Activated CD4-positive, alpha-beta T cell treated with anti-CD3 and anti-CD28 coated beads, Interleukin-10, Interleukin-2, amounts not matched to agents 100 ng/mL and 50 ng/mL, durations not matched to agents 16 hours and 8 hours (primary cell): ENCODE results near the gene SMAD2.
"Not testable (repeated sequence)": the region's sequence is repeated elsewhere in the genome, so short reads cannot be mapped to it uniquely, and the experiment has no call there.

Source experiments
- DNase-seq: peaks from one replicate; pipeline ENCODE4 v3.0.0-alpha.2; 2020

Gene SMAD2

GRCh38 chr18:47831351-47831750, 99.1 kb downstream of the SMAD2 start:
- DNase-seq, result no peak

GRCh38 chr18:47830772-47831171, 99.7 kb downstream of the SMAD2 start:
- no peak for DNase-seq

- DNase-seq, result no peak
Measured at GRCh38 chr18:47829831-47830230, 100.6 kb downstream of the SMAD2 start.

GRCh38 chr18:47828031-47828430, 102.4 kb downstream of the SMAD2 start:
- not testable (repeated sequence) for DNase-seq

GRCh38 chr18:47826157-47827074, 104.0 kb downstream of the SMAD2 start:
- no peak for DNase-seq

GRCh38 chr18:47821314-47821713, 109.1 kb downstream of the SMAD2 start:
- no peak for DNase-seq

- no peak for DNase-seq
Measured at GRCh38 chr18:47817795-47818077, 112.7 kb downstream of the SMAD2 start.

- DNase-seq, result no peak
Measured at GRCh38 chr18:47817017-47817794, 113.3 kb downstream of the SMAD2 start.

- DNase-seq, result no peak
Measured at GRCh38 chr18:47815486-47816270, 114.8 kb downstream of the SMAD2 start.

- no peak for DNase-seq
Measured at GRCh38 chr18:47809420-47809819, 121.0 kb downstream of the SMAD2 start.

GRCh38 chr18:47802802-47803201, 127.7 kb downstream of the SMAD2 start:
- DNase-seq, result no peak

- no peak for DNase-seq
Measured at GRCh38 chr18:47801817-47802216, 128.6 kb downstream of the SMAD2 start.

GRCh38 chr18:47800756-47801155, 129.7 kb downstream of the SMAD2 start:
- no peak for DNase-seq

GRCh38 chr18:47800248-47800647, 130.2 kb downstream of the SMAD2 start:
- no peak for DNase-seq

GRCh38 chr18:47799376-47799775, 131.1 kb downstream of the SMAD2 start:
- DNase-seq, result no peak

- DNase-seq, result no peak
Measured at GRCh38 chr18:47798366-47798765, 132.1 kb downstream of the SMAD2 start.

- no peak for DNase-seq
Measured at GRCh38 chr18:47797126-47797525, 133.3 kb downstream of the SMAD2 start.

GRCh38 chr18:47795434-47795814, 135.0 kb downstream of the SMAD2 start:
- no peak for DNase-seq

GRCh38 chr18:47794725-47795433, 135.6 kb downstream of the SMAD2 start:
- DNase-seq, result no peak

GRCh38 chr18:47793609-47794008, 136.8 kb downstream of the SMAD2 start:
- no peak for DNase-seq

- no peak for DNase-seq
Measured at GRCh38 chr18:47791461-47791985, 138.9 kb downstream of the SMAD2 start.

GRCh38 chr18:47790036-47790435, 140.4 kb downstream of the SMAD2 start:
- no peak for DNase-seq

- no peak for DNase-seq
Measured at GRCh38 chr18:47788621-47789020, 141.8 kb downstream of the SMAD2 start.
